Left kidney (tissue), 8 donors: ENCODE results near the gene MAGED4B. TPM values are rescaled to one million over a fixed set of nuclear protein-coding genes. Genes with fewer than 3 reads are reported as not detected.
"Not testable (repeated sequence)": the region's sequence is repeated elsewhere in the genome, so short reads cannot be mapped to it uniquely, and the experiment has no call there.

Source experiments
- DNase-seq: peaks from one replicate; pipeline ENCODE4 v3.0.0-alpha.2; 2013
- long read RNA-seq, 8 donors: transcript quantifications; one replicate each; lab custom pipeline, GENCODE V29; 2026
- polyA plus RNA-seq: library from polyadenylated mRNA; unstranded; fragments of 120-200 nt; gene quantifications from one replicate; pipeline ENCODE4 v1.2.1, GENCODE V29; 2013; ENCODE audit not compliant: insufficient read length

Gene MAGED4B
- 75.4 TPM for polyA plus RNA-seq
- long read RNA-seq, donor 1, partial matches to known transcripts: 42 of 44 reads
- long read RNA-seq, donor 1, other reads (novel, unspliced or antisense): 0 of 44 reads
- long read RNA-seq, donor 2, partial matches to known transcripts: 21 of 22 reads
- long read RNA-seq, donor 2, other reads (novel, unspliced or antisense): 0 of 22 reads
- long read RNA-seq, donor 3, partial matches to known transcripts: 42 of 43 reads
- long read RNA-seq, donor 3, other reads (novel, unspliced or antisense): 0 of 43 reads
- long read RNA-seq, donor 4: 0 reads
- long read RNA-seq, donor 5, partial matches to known transcripts: 21 of 24 reads
- long read RNA-seq, donor 5, other reads (novel, unspliced or antisense): 0 of 24 reads
- long read RNA-seq, donor 6, partial matches to known transcripts: 37 of 44 reads
- long read RNA-seq, donor 6, other reads (novel, unspliced or antisense): 0 of 44 reads
- long read RNA-seq, donor 7, transcript MAGED4B-201 (13 exons, 2,578 nt): major isoform, 5 of 33 reads
- long read RNA-seq, donor 7, partial matches to known transcripts: 28 of 33 reads
- long read RNA-seq, donor 7, other reads (novel, unspliced or antisense): 0 of 33 reads
- long read RNA-seq, donor 8, partial matches to known transcripts: 5 of 5 reads
- long read RNA-seq, donor 8, other reads (novel, unspliced or antisense): 0 of 5 reads

GRCh38 chrX:52068666-52069640, at the start of gene MAGED4B:
Gene MAGED4B, minus strand, starts transcription at chrX:52069183. Its CDS starts 1,011 bp downstream, at chrX:52068172.
- not testable (repeated sequence) for DNase-seq

- DNase-seq: no peak
Measured at GRCh38 chrX:52118262-52118661, 49.3 kb upstream of the MAGED4B start.

- DNase-seq: no peak
Measured at GRCh38 chrX:52082578-52082977, 13.6 kb upstream of the MAGED4B start.

GRCh38 chrX:52078131-52078530, 9.1 kb upstream of the MAGED4B start:
- DNase-seq: no peak

GRCh38 chrX:52042288-52042687, 26.7 kb downstream of the MAGED4B start:
- not testable (repeated sequence) for DNase-seq

DNA sequence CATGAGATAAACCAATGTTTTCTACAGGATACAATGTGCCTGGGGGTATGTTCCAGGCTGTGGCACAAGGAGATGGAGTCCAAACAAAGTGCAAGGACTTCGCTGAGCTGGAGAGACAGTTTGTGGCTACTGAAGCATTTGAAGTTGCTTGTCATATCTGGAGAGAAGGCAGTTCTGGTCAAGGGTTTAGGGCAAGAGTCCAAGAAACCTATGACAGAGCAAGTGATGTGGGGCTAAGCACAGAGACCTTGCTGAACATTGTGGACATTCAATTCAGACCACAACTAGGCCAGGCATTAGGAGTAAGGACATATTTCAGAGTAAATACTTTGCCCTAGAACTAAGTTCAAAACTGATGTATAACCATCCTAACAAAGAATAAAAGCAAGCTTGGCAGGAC, 34.8 kb downstream of the MAGED4B start:
- no peak for DNase-seq

DNA sequence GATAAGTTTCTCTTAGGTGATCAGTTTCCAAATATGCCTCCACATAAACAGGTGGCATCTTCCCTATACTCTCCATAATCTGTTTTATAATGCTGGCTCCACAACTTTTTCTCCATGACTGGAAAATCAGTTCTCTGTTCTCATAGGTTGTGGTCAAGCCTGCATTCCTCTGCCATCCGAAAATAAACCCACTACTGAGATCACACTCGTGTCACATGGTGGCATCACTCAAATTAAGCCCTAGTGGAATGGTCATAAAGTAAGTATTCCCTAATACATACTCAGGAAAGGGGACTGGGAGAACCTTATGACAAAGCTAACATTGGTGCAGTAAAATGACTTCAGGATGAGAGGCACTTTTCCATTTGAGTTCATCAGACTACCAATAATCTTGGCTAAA, 37.6 kb downstream of the MAGED4B start:
- DNase-seq: no peak

DNA sequence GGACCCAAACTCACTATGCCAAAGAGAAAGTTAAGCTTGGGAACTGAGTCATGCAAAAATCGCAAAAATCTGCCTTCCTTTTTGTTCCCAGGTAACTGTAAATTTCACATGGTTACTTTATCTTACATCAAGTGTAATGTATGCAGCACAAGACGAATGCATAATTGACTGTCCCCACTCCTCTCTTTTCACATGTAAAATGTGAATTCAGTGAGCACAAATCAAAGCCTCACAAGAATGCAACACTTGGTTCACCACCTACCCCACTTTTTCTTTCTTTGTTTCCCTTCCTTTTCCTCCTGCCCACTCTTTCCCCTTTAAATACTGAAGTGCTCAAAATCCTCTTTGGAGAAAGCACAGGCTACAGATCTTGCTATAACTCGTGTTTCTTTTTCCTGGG, 53.2 kb downstream of the MAGED4B start:
- DNase-seq: no peak

Other genes with a start within 250 kb of the MAGED4B start
- 353 TPM for gene MAGED1, start 175.6 kb downstream of the MAGED4B start, polyA plus RNA-seq
- gene MAGED4, start 115.7 kb upstream of the MAGED4B start, polyA plus RNA-seq: 46.5 TPM